Gastrocnemius medialis (tissue), 4 donors: Measurements from ENCODE around the gene MUS81. TPM values are rescaled to one million over a fixed set of nuclear protein-coding genes. Genes with fewer than 3 reads are reported as not detected.
A peak's percentile ranks its signal among the peaks of the same experiment; 100 is the strongest.

Source experiments
- ATAC-seq, 2 donors: fragments of 150-250 bp; one replicate each; pipeline ENCODE4 v1.9.1; 2016
- DNase-seq, 2 donors: peaks; one replicate each; pipeline ENCODE4 v3.0.0-alpha.2; 2019
- H3K27ac ChIP-seq, 4 donors: fragments of 200-600 bp; sonication (generic); 1 replicate in 1 of 4; 2 replicates in 3 of 4; pipeline ENCODE4 v1.5.1; 2016 to 2018; ENCODE audit warnings: mild to moderate bottlenecking in 2 of 4, moderate library complexity in 1 of 4
- H3K27me3 ChIP-seq, 3 donors: fragments of 200-600 bp; sonication (generic) in 2 of 3; 1 replicate in 1 of 3; 2 replicates in 2 of 3; pipeline versions ENCODE4 v1.5.1 to v1.6.0; 2016 to 2019; ENCODE audit warnings: mild to moderate bottlenecking in 1 of 3, moderate library complexity in 1 of 3
- H3K36me3 ChIP-seq, 2 donors: fragments of 200-600 bp; sonication (generic) in 1 of 2; one replicate each; pipeline ENCODE4 v1.5.1; 2017 to 2018
- H3K4me1 ChIP-seq, 2 donors: fragments of 200-600 bp; sonication (generic) in 1 of 2; one replicate each; pipeline ENCODE4 v1.5.1; 2016 to 2017; ENCODE audit warnings: mild to moderate bottlenecking in 2 of 2
- H3K4me3 ChIP-seq, 4 donors: fragments of 200-600 bp; sonication (generic) in 3 of 4; 1 replicate in 1 of 4; 2 replicates in 3 of 4; pipeline ENCODE4 v1.5.1; 2016 to 2019; ENCODE audit warnings: mild to moderate bottlenecking in 2 of 4
- H3K9me3 ChIP-seq, 3 donors: fragments of 200-600 bp; sonication (generic) in 2 of 3; 1 replicate in 1 of 3; 2 replicates in 2 of 3; pipeline ENCODE4 v1.5.1; 2016 to 2019
- POLR2A ChIP-seq, 2 donors: fragments of 450-650 bp; IDR thresholded peaks; one replicate each; pipeline ENCODE4 v1.6.1; 2017; ENCODE audit warnings: antibody characterized with exemption in 2 of 2, mild to moderate bottlenecking in 2 of 2, moderate library complexity in 2 of 2
- in situ Hi-C, 4 donors: fragments of 200-750 bp; cut with MboI; loops; one replicate each; pipeline versions ENCODE4 v1.15.0 to v1.8.0; 2017; ENCODE audit warnings: low sequenced_read_pairs in 4 of 4
- intact Hi-C: fragments of 100-400 bp; cut with DNase I; formaldehyde crosslinking; loops from one replicate; pipeline ENCODE4 v1.15.1; 2023; ENCODE audit warnings: low total_unique reads
- total RNA-seq, 4 donors: library from RNA; depleted of rRNA; stranded (reverse); fragments of >200 nt; gene quantifications; one replicate each; pipeline versions ENCODE4 v1.1.0 to v1.2.3, GENCODE V29; 2016
- TF ChIP-seq, protein P1 (sequence below), 5 experiments: fragments of 450-650 bp in 3 of 5; fragments of 200-600 bp in 2 of 5; sonication (generic) in 2 of 5; IDR thresholded peaks in 4 of 5; conservative IDR thresholded peaks in 1 of 5; 1 replicate in 4 of 5; 2 replicates in 1 of 5; pipeline ENCODE4 v1.5.1; 2016 to 2019; ENCODE audit warnings: antibody characterized with exemption in 5 of 5, mild to moderate bottlenecking in 3 of 5, moderate library complexity in 3 of 5

MUS81 gene
- total RNA-seq, 4 donors from 2014 or later: 26.4 to 44.9 (median 34.8) TPM

DNA sequence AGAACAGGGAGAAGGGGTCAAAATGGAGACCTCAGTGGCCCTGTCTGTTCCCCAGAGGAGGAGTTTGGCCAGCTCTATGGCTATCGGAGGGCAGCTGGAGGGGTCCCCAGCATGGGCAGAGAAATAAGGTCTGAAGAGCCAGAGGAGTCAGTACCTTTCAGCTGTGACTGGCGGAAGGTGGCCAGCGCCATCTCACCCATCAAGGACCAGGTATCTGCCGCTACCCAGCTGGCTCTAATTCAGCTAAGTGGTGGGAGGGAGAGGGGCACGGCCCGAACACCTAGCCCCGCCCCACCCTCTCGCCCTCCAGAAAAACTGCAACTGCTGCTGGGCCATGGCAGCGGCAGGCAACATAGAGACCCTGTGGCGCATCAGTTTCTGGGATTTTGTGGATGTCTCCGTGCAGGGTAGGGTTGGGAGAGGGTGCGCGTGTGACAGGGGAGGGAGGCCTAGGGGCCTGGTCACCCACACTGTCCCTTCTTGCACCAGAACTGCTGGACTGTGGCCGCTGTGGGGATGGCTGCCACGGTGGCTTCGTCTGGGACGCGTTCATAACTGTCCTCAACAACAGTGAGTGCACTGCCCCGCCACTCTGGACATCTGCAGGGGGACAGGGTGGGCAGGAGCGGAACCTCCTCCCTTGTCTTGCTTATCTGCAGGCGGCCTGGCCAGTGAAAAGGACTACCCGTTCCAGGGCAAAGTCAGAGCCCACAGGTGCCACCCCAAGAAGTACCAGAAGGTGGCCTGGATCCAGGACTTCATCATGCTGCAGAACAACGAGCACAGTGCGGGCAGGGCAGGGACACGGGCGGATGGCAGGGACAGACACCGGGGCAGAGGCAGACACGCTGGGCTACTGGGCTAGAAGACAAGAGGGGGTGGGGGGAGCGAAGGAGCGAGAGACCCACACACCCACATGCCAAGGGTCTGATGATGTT is 22.2 kb downstream of the MUS81 start:
- no peaks in the 10 kb centered on the region for H3K9me3 ChIP-seq
- intact Hi-C loops (no loop called here), in situ Hi-C loops (loop anchor here (5.0 to 10.0 kb wide), 4 partner anchors 82 to 112 kb away; partner anchors contain the start of gene SART1 (in 1 of the 4))
- ATAC-seq (no peak), DNase-seq (no peak)
- H3K27me3 ChIP-seq: no peaks in the 10 kb centered on the region
- TF ChIP-seq, protein P1, sequence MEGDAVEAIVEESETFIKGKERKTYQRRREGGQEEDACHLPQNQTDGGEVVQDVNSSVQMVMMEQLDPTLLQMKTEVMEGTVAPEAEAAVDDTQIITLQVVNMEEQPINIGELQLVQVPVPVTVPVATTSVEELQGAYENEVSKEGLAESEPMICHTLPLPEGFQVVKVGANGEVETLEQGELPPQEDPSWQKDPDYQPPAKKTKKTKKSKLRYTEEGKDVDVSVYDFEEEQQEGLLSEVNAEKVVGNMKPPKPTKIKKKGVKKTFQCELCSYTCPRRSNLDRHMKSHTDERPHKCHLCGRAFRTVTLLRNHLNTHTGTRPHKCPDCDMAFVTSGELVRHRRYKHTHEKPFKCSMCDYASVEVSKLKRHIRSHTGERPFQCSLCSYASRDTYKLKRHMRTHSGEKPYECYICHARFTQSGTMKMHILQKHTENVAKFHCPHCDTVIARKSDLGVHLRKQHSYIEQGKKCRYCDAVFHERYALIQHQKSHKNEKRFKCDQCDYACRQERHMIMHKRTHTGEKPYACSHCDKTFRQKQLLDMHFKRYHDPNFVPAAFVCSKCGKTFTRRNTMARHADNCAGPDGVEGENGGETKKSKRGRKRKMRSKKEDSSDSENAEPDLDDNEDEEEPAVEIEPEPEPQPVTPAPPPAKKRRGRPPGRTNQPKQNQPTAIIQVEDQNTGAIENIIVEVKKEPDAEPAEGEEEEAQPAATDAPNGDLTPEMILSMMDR (IDR thresholded peaks at IDR 0.05 in 4 of 5, conservative IDR thresholded peaks at IDR 0.05 in 1 of 5): no peak
- no peak for TF ChIP-seq POLR2A (IDR thresholded peaks at IDR 0.05)
- H3K4me1 ChIP-seq: peaks cover 2 to 4% of the 10 kb centered on the region in 2 donors
- no peak overlapping the region for H3K27ac ChIP-seq
- H3K4me3 ChIP-seq: no peak overlapping the region
- H3K36me3 ChIP-seq: peaks cover 0 to 44% of the 10 kb centered on the region in 2 donors

DNA sequence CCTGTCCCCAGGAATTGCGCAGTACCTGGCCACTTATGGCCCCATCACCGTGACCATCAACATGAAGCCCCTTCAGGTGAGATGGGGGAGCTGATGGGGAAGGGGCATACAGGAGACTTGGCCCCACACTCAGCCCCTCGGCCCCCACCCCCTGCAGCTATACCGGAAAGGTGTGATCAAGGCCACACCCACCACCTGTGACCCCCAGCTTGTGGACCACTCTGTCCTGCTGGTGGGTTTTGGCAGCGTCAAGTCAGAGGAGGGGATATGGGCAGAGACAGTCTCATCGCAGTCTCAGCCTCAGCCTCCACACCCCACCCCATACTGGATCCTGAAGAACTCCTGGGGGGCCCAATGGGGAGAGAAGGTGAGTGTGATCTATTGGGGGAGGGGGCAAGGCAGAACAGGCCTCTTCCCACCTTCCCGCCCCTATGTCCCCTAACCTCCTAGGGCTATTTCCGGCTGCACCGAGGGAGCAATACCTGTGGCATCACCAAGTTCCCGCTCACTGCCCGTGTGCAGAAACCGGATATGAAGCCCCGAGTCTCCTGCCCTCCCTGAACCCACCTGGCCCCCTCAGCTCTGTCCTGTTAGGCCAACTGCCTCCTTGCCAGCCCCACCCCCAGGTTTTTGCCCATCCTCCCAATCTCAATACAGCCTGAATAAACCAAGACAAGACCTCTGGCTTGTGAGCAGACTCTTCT is 23.0 kb downstream of the MUS81 start:
- peaks cover 0 to 44% of the 10 kb centered on the region in 2 donors for H3K36me3 ChIP-seq

DNA sequence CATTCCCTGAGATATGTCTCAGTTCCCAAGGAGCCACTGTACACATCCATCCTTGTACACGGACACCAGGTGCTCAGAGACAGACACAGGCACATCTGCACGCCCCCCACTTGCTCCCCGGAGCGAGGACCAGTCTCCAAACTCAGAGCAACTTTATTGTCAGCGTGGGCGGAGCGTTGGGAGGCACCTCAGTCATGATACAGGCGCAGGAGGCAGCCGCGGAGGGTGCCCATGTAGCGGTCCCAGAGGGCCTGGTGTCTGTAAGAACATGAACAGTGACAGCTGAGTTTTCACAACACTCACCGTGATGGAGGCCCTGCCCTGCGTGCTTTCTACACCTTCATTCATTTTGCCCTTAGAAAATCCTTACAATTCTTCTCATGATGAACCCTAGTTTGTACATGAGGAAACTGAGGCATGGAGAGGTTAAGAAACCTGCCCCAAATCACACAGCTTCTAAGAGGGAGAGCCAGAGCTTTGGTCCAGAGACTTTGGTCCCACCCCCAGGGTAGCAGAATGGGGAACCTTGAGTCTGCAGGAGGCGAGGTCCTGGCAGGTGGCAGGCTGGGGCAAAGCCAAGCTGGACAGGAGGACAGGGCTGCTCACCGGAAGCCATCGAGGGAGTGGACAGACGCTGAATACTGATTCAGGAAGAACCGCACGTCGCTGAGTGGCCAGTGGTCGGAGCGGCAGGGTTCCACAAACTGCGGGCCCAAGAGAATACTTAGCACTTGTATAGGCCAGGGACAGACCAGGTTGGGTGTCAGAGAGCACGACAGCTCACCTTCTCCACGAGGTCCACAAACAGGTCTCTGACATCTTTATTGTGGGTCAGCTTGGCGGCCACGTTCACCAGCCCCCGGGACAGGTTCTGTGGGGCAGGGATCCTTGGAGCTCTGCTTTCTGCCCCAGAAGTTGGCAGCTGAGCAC is 23.8 kb downstream of the MUS81 start:
- Histone ChIP-seq H3K9me3 (no peaks in the 10 kb centered on the region), H3K27ac (no peak overlapping the region), H3K27me3 (no peaks in the 10 kb centered on the region), H3K36me3 (peaks cover 0 to 44% of the 10 kb centered on the region in 2 donors), H3K4me3 (no peak overlapping the region), H3K4me1 (peaks cover 10 to 13% of the 10 kb centered on the region in 2 donors)
- in situ Hi-C loops: loop anchor here (5.0 to 10.0 kb wide), 4 partner anchors 81 to 111 kb away; partner anchors contain the start of gene SART1 (in 1 of the 4)
- ATAC-seq (no peak), DNase-seq (no peak)
- no peak for TF ChIP-seq POLR2A (IDR thresholded peaks at IDR 0.05)
- TF ChIP-seq, protein P1 (IDR thresholded peaks at IDR 0.05 in 4 of 5, conservative IDR thresholded peaks at IDR 0.05 in 1 of 5): no peak
- intact Hi-C loops: loop anchor here (1.0 kb wide), 1 partner anchor 105 kb away; no protein-coding TSS in a partner anchor

More for the DNA sequence above, 23.0 kb downstream of the MUS81 start:
- DNase-seq: no peak
- TF ChIP-seq, protein P1 (IDR thresholded peaks at IDR 0.05 in 4 of 5, conservative IDR thresholded peaks at IDR 0.05 in 1 of 5): no peak
- TF ChIP-seq POLR2A (IDR thresholded peaks at IDR 0.05): no peak
- in situ Hi-C loops: loop anchor here (5.0 to 10.0 kb wide), 4 partner anchors 82 to 112 kb away; partner anchors contain the start of gene SART1 (in 1 of the 4)
- no peak for ATAC-seq
- Histone ChIP-seq H3K9me3 (no peaks in the 10 kb centered on the region), H3K4me3 (no peak overlapping the region), H3K27ac (no peak overlapping the region), H3K27me3 (no peaks in the 10 kb centered on the region), H3K4me1 (peaks cover 8 to 9% of the 10 kb centered on the region in 2 donors)
- intact Hi-C loops: no loop called here

DNA sequence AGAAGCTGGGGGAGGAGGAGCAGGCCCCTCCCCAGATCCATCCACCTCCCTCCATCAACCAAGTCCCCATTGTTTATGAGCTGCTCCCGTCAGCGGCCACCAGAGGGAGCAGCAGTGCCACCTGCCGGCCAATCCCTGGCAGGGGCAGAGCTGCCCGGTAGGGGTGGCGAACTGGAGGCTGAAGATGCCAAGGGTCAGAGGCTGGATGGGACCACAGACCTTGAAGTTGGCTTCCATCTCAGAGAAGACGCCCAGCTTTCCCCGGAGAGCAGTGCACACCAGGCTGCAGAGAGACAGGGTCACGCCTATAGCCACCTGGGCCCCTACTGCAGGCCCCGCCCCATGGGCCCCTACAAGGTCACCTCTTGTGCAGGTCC is 24.5 kb downstream of the MUS81 start:
- H3K9me3 ChIP-seq: no peaks in the 10 kb centered on the region
- peaks cover 16 to 19% of the 10 kb centered on the region in 2 donors for H3K4me1 ChIP-seq
- no peaks in the 10 kb centered on the region for H3K27me3 ChIP-seq
- intact Hi-C loops: loop anchor here (1.0 kb wide), 1 partner anchor 105 kb away; no protein-coding TSS in a partner anchor
- peaks cover 0 to 44% of the 10 kb centered on the region in 2 donors for H3K36me3 ChIP-seq
- H3K27ac ChIP-seq: no peak overlapping the region
- TF ChIP-seq, protein P1 (IDR thresholded peaks at IDR 0.05 in 4 of 5, conservative IDR thresholded peaks at IDR 0.05 in 1 of 5): peak; percentile 98 to 99 (median 99)
- no peak for TF ChIP-seq POLR2A (IDR thresholded peaks at IDR 0.05)
- DNase-seq: peak in 1 of 2 donors; percentile 61
- peak in 1 of 2 donors; percentile 19 for ATAC-seq
- in situ Hi-C loops: loop anchor here (5.0 to 10.0 kb wide), 4 partner anchors 80 to 110 kb away; partner anchors contain the start of gene SART1 (in 1 of the 4)
- no peak overlapping the region for H3K4me3 ChIP-seq
